GM15510 (cell line): ENCODE data around the gene SP9.

Source experiments
- POLR2A ChIP-seq: IDR thresholded peaks from 3 replicates; pipeline ENCODE4 v1.6.1; 2011; ENCODE audit warnings: borderline replicate concordance; ENCODE audit not compliant: insufficient read length; ENCODE audit errors: extremely low read depth

The SP9 gene

DNA sequence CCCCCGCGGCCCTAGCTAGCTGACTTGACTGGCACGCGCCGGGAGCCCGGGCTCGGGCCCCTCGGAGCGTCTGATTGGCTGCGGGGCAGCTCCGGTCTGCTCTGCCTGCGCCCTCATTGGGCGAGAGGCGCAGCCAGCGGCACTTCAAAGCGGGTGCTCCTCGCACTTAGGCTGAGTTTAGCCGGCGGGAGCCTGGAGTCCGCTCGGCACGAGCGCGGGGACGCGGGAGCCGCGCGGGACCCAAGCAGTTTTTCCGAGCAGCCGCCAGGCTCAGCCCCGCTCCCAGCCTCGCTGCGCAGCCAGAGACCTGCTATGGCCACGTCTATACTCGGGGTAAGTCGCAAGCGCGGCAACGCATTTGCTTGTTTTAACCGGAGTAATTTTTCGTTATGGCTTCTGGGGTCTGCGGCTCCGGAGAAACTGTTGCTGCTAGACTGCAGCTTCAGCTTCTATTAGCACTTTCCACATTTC lies at the start of gene SP9:
TSS of gene SP9 (plus strand) at position 174 of the 471 bp plus-strand sequence. CDS start at position 313, 139 bp downstream.
- TF ChIP-seq POLR2A: no peak

- TF ChIP-seq POLR2A: no peak
Measured at GRCh38 chr2:174286172-174286571, 48.6 kb upstream of the SP9 start.

DNA sequence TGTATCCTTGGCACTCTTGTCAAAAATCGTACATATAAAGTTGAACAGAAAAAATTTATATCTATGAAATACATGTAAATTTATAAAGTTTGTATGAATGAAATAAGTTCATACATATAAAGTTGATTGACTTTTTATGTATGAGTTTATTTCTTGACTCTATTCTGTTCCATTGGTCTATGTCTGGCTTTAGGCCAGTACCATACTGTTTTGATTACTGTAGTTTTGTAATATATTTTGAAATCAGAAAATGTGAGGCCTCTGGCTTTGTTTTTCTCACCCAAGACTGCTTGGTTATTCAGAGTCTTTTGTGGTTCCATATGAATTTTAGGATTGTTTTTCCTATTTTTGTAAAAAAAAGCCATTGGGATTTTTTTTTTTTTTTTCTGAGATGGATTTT lies 41.8 kb upstream of the SP9 start:
- no peak for TF ChIP-seq POLR2A

DNA sequence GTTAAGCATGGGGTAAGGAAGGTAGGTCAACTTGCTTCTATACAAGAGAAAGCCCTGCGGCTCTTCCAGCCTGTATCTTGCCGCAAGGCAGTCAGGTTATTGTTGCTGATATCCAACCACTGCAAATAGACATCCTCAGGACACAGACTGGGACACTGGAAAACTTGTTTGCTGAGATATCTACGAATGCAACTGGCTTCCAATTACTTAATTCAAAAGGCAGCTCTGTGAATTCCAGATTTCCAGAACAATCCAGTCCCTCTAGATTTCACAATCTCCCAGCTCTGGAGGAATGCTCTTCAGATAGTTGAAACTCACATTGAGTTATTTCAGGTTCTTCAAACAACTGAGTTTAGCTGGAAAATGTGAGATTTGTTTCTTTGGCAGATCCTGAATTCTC lies 34.6 kb upstream of the SP9 start:
- no peak for TF ChIP-seq POLR2A

GRCh38 chr2:174312581-174313234 lies 22.0 kb upstream of the SP9 start:
- no peak for TF ChIP-seq POLR2A

- TF ChIP-seq POLR2A: no peak
Measured at GRCh38 chr2:174322149-174322548, 12.6 kb upstream of the SP9 start.

DNA sequence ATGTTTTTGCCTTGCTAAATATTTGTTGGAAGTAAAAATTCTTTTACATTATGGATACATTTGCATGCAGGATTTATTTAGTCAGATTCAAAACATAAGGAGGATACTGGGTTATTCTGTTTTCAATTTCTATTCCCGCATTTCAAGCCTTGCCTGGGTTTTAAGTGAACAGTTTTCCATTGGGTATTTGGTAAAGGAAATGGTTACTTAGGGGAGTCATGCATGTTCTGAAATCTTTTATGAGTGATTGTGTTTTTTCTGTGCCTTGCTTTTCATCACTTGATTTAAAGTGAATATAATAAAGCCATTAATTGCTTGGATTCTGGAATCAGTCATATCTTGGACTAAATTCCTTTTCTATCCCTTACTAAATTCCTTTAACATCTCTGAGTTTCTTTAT lies 12.0 kb upstream of the SP9 start:
- TF ChIP-seq POLR2A: no peak

- no peak for TF ChIP-seq POLR2A
Measured at GRCh38 chr2:174324530-174324929, 10.2 kb upstream of the SP9 start.

DNA sequence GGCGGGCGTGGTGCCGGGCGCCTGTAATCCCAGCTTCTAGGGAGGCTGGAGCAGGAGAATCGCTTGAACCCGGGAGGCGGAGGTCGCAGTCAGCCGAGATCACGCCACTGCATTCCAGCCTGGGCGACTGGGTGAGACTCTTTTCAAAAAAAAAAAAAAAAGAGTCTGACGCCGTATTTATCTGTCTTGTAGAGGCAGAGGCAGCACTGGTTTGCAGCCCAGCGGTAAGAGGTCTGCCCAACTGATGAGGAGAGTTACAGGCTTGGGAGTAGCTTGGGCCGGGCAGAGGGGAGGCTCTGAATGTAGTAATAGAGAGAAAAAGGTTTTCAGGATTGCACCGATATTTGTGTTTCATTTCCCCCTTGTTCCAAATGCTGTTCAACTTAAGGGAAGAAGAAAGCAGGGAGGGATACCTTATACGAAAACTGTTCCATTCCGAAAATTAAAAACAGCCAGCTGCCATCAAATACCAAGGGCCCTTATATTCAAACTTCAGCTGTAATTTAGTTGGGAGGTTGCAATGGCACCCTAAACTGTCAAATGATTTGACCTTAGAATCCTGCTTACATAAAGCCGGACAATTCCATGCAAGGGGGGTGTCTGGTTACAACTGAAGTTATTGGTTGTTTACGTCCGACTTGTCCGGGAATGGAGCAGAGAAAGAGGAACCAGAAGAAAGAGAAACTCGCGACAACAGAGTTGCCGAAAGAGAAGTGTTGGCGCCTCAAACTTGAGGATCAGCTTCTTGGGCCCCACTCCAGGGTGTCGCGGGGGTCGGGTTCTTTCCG lies 9.2 kb upstream of the SP9 start:
- TF ChIP-seq POLR2A: no peak

GRCh38 chr2:174326161-174327020 lies 8.4 kb upstream of the SP9 start:
- TF ChIP-seq POLR2A: no peak

GRCh38 chr2:174327021-174327840 lies 7.5 kb upstream of the SP9 start:
- TF ChIP-seq POLR2A: no peak

DNA sequence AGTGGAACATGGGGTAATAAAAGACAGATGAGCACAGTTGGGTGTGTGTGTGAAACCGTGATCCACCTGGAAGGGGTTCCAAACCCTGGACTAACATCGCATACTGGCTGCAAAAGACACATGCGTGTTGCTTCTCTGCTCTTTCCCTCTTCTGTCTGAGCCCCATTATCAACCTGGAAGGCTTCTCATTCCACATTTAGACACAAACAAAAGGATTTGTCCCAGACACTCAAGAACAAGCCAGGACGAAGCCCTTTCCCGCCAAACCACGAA lies 7.0 kb upstream of the SP9 start:
- no peak for TF ChIP-seq POLR2A

DNA sequence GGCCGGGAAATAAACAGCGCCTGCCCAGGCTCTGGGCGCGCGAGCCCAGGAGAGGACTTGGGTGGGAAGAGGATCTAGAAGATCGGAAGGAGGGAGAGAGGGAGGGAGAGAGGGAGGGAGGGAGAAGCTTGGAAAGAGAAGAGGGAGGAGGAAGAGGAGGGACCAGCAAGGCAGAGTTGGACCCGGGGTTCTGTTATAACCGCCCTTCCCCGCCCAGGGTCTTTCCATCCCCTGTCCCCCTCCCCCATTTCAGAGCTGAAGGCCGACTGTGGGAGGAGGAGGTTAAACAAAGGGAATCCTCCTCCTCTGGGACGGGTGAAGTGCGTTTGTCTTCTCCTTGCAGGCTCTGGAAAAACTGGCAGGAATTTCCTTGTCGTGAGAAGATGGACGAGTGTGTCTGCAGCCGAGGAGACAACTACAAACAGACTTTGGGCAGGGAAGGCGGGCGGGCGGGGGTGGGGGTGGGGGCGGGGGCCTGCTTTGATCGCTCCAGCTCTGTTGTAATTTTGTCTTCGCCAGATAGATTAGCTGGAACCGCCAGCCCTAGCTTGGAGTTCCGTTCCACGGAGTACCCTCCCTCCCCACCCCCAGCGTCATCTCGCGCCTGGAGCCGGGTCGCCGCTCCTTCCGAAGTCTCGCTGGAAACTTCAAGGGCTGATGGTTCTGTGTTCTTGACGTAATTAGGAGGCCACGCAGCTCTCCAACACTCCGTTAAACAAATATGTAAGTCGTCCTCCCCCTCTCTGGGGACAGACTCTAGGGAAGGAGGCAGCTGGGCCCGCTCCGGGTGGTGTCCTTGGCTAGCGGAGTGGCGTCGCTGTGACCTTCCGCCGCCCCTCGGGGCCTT lies 6.4 kb upstream of the SP9 start:
- no peak for TF ChIP-seq POLR2A
